ENCODE results near the gene SPG7. TPM values are rescaled to one million over a fixed set of nuclear protein-coding genes. Genes with fewer than 3 reads are reported as not detected.
A peak's percentile ranks its signal among the peaks of the same experiment; 100 is the strongest.

Gene SPG7
- total RNA-seq, 1 donor, result 78.1 TPM

DNA sequence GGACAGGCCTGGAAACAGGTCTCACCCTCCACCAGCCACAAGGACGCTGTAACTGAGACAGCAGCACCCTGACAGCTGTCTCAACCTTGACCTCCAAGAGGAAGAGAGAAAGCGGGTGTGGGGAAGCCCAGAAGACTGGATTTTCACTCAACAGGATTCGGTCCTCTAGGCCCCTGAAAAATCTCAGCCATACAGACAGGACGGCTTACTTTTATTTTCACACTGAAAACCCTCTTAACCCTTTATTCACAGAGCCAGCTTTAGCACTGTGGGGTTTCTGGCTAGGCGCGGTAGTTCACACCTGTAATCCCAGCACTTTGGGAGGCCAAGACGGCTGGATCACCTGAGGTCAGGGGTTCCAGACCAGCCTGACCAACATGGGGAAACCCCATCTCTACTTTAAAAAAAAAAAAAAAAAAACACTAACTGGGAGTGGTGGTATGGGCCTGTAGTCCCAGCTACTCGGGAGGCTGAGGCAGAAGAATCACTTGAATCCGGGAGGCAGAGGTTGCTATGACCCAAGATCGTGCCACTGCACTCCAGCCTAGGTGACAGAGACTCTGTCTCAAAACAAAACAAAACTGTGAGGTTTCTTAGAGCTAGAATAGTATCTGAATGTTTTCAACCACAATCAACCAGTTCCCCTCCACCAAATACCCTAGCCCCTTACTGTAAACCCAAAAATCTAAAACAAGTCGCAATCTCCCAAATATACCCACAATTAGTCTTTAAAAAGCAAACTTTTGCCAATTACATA is 23.1 kb upstream of the SPG7 start:
- H3K4me3 ChIP-seq (ENCODE audit: low read depth, low read length), result no peak overlapping the region
- DNase-seq (ENCODE audit: low read depth), result no peak
- TF ChIP-seq, protein P1, sequence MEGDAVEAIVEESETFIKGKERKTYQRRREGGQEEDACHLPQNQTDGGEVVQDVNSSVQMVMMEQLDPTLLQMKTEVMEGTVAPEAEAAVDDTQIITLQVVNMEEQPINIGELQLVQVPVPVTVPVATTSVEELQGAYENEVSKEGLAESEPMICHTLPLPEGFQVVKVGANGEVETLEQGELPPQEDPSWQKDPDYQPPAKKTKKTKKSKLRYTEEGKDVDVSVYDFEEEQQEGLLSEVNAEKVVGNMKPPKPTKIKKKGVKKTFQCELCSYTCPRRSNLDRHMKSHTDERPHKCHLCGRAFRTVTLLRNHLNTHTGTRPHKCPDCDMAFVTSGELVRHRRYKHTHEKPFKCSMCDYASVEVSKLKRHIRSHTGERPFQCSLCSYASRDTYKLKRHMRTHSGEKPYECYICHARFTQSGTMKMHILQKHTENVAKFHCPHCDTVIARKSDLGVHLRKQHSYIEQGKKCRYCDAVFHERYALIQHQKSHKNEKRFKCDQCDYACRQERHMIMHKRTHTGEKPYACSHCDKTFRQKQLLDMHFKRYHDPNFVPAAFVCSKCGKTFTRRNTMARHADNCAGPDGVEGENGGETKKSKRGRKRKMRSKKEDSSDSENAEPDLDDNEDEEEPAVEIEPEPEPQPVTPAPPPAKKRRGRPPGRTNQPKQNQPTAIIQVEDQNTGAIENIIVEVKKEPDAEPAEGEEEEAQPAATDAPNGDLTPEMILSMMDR (IDR thresholded peaks at IDR 0.05; ENCODE audit: insufficient read depth, low read length), result no peak

DNA sequence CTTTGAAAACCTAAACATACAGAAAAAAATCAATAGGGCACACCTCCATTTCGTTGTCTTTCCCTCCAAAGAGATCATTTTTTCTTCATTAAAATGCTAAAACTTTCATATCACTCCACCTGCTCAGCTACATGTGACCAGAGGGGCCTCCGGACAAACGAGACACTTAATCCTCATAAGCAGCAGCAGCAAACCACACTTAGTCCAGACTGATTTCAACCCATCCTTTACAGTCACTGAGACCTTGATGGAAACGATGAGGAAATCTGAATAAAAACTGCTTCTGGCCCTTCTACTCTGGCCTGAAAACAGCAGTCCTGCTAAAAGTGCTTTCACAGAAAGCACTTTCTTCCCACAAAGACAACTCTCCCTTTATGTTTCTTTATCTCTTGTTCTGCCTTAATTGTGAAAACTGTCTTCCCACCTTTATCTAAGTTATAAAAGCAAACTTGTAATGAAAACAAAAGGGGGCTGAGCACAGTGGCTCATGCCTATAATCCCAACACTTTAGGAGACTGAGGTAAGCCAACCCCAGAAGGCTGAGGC is 22.4 kb upstream of the SPG7 start:
- TF ChIP-seq, protein P1 (IDR thresholded peaks at IDR 0.05; ENCODE audit: insufficient read depth, low read length), result no peak
- no peak for DNase-seq (ENCODE audit: low read depth)
- H3K4me3 ChIP-seq (ENCODE audit: low read depth, low read length), result no peak overlapping the region

DNA sequence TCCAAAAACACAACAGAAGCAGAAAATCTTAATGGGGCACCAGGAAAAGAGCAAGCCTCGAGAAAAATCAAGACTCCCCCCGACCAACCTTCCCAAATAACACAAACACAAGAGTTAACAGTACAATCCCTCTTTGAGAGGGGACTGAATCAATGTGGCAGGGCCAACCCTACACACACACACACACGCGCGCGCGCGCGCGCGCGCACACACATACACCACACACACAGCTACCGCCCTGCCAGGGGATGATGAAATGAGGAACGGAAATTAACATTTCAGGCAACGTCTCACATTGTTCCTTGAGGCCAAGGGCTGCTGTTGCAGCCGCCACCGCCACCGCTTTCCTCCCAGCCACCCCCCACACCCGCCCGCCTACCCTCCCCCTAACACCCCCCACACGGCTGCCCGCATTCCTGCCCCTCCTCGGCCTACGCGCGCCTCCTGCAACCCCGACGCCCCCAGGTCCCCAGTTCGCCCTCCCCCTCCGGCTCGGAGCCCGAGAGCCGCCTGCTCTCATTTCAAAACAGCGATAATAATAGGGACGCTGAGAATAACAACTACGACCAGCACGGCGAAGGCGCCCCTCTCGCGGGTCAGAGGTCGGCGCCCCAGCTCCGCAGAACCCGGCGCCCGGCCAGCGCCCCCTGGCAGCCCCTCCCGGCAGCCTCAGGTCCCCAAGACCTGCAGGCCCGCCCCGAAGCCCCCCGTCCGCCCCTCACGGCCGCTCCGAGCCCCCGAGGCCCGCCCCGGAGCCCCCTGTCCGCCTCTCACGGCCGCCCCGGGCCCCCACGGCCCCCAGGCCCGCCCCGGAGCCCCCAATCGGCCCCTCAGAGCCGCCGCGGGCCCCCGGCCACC is 18.9 kb upstream of the SPG7 start:
- DNase-seq (ENCODE audit: low read depth), result peak; percentile 97
- TF ChIP-seq, protein P1 (IDR thresholded peaks at IDR 0.05; ENCODE audit: insufficient read depth, low read length), result peak; percentile 51
- H3K4me3 ChIP-seq (ENCODE audit: low read depth, low read length), result peak overlapping the region; percentile 71

DNA sequence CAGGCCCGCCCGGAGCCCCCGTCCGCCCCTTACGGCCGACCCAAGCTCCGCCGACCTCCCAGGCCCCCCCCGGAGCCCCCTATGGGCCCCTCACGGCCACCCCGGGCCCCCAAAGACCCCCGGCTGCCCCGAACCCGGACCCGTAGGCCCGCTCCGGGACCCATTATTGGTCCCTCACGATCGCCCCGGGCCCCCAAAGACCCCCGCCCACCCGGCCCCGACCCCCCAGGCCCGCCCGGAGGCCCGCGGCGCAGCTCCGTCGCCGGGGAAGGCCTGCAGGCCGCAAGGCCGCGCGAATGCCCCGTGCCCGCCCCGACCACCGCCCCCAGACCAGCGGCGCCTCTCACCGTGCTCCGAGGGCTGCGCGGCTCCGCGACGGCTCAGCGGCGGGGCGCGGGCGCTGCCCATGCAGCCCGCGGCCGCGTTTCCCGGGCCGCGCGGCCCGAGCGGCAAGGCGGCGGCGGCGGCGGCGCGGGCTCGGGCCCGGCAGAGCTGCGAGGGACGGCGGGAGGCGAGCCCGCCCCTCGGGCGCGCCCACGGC is 18.2 kb upstream of the SPG7 start:
- TF ChIP-seq, protein P1 (IDR thresholded peaks at IDR 0.05; ENCODE audit: insufficient read depth, low read length), result no peak
- no peak for DNase-seq (ENCODE audit: low read depth)
- H3K4me3 ChIP-seq (ENCODE audit: low read depth, low read length), result peak overlapping the region; percentile 71

DNA sequence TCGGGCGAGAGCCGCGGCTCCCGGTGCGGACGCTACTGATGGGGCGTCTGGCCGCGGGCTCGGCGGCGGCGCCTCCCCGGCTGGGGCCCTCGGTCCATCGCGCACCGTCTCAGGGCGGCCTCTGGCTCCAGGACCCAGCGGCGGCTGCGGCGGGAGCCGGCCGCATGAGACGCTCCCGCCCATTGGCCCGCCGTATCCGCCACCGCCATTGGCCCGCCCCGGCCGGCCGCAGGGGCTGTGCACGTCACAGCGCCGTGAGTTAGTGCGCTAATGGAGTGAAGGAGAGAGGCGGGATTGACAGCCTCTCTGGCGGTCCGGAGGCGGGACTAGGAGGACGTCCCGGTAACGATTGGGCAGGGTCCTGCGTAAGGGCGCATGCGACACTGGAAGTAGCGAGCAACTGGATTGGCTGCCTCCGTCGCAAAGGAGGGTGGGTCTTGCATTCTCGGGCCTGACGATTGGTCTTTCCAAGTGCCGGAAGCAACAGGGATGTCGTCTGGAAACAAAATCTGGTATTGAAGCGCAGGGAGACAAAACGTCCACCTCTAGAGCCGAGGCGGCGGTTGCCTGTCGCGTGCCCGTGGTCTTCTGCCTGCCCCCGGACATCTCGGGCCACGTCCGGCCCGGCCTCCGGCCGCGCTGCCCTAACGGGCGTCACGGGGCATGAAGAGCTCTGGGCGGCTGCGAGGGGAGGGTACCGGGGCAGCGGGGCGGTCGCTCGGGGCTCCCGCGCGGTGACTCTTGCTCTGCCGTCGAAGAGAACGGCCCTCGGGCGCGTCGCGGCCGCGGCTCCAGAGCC is 17.6 kb upstream of the SPG7 start, which contains the start of gene ANKRD11:
Gene ANKRD11, minus strand, starts transcription at position 123 of the 799 bp plus-strand sequence. CDS start 173,542 bp downstream, outside the sequence.
- peak; percentile 100 for DNase-seq (ENCODE audit: low read depth)
- TF ChIP-seq, protein P1 (IDR thresholded peaks at IDR 0.05; ENCODE audit: insufficient read depth, low read length), result no peak

More for the DNA sequence above, 17.6 kb upstream of the SPG7 start, which contains the start of gene ANKRD11:
- H3K4me3 ChIP-seq (ENCODE audit: low read depth, low read length), result peak within 1 kb of the TSS; percentile 91
